ENCODE data around the gene REM2.

The REM2 gene

GRCh38 chr14:22837114-22837749 lies 45.8 kb upstream of the REM2 start:
- H3K4me2 ChIP-seq (ENCODE audit: low read length): no peak overlapping the region
- TF ChIP-seq CTCF (IDR thresholded peaks at IDR 0.05; ENCODE audit: low read depth, low read length): no peak
- no peak for TF ChIP-seq EZH2phosphoT487 (IDR thresholded peaks at IDR 0.05; ENCODE audit: low read depth)
- no peak overlapping the region for H3K4me3 ChIP-seq (ENCODE audit: low read length)
- no peaks in the 10 kb centered on the region for H3K27me3 ChIP-seq (ENCODE audit: low read depth, low read length)
- H2AFZ ChIP-seq (ENCODE audit: low read depth, low read length): no peak overlapping the region
- H3K4me1 ChIP-seq (ENCODE audit: low read length): no peaks in the 10 kb centered on the region
- no peaks in the 10 kb centered on the region for H3K79me2 ChIP-seq (ENCODE audit: low read length)
- peaks cover 18% of the 10 kb centered on the region for H3K36me3 ChIP-seq (replicated peaks; ENCODE audit: low read depth, low read length)
- no peaks in the 10 kb centered on the region for H4K20me1 ChIP-seq (ENCODE audit: insufficient read depth, low read length)
- no peak overlapping the region for H3K27ac ChIP-seq (ENCODE audit: low read length)
- no peaks in the 10 kb centered on the region for H3K9me3 ChIP-seq (ENCODE audit: insufficient read depth, low read length)
- H3K9ac ChIP-seq (ENCODE audit: low read length): no peak overlapping the region

- no peaks in the 10 kb centered on the region for H3K9me3 ChIP-seq (ENCODE audit: insufficient read depth, low read length)
- no peak overlapping the region for H2AFZ ChIP-seq (ENCODE audit: low read depth, low read length)
- no peak overlapping the region for H3K4me3 ChIP-seq (ENCODE audit: low read length)
- no peaks in the 10 kb centered on the region for H3K79me2 ChIP-seq (ENCODE audit: low read length)
- TF ChIP-seq EZH2phosphoT487 (IDR thresholded peaks at IDR 0.05; ENCODE audit: low read depth): no peak
- no peak overlapping the region for H3K9ac ChIP-seq (ENCODE audit: low read length)
- H3K36me3 ChIP-seq (replicated peaks; ENCODE audit: low read depth, low read length): peaks cover 18% of the 10 kb centered on the region
- no peak overlapping the region for H3K27ac ChIP-seq (ENCODE audit: low read length)
- no peaks in the 10 kb centered on the region for H3K4me1 ChIP-seq (ENCODE audit: low read length)
- no peaks in the 10 kb centered on the region for H3K27me3 ChIP-seq (ENCODE audit: low read depth, low read length)
- H4K20me1 ChIP-seq (ENCODE audit: insufficient read depth, low read length): no peaks in the 10 kb centered on the region
- no peak overlapping the region for H3K4me2 ChIP-seq (ENCODE audit: low read length)
Observed at GRCh38 chr14:22837750-22838538, 45.1 kb upstream of the REM2 start.

- Histone ChIP-seq H3K9ac (ENCODE audit: low read length) (no peak overlapping the region), H3K36me3 (replicated peaks; ENCODE audit: low read depth, low read length) (peaks cover 13% of the 10 kb centered on the region), H3K4me3 (ENCODE audit: low read length) (no peak overlapping the region), H2AFZ (ENCODE audit: low read depth, low read length) (no peak overlapping the region), H3K4me1 (ENCODE audit: low read length) (no peaks in the 10 kb centered on the region), H4K20me1 (ENCODE audit: insufficient read depth, low read length) (no peaks in the 10 kb centered on the region), H3K9me3 (ENCODE audit: insufficient read depth, low read length) (no peaks in the 10 kb centered on the region), H3K27me3 (ENCODE audit: low read depth, low read length) (no peaks in the 10 kb centered on the region), H3K4me2 (ENCODE audit: low read length) (no peak overlapping the region), H3K79me2 (ENCODE audit: low read length) (no peaks in the 10 kb centered on the region), H3K27ac (ENCODE audit: low read length) (no peak overlapping the region)
- no peak for TF ChIP-seq CTCF (IDR thresholded peaks at IDR 0.05; ENCODE audit: low read depth, low read length)
- no peak for TF ChIP-seq EZH2phosphoT487 (IDR thresholded peaks at IDR 0.05; ENCODE audit: low read depth)
Observed at GRCh38 chr14:22838631-22839041, 44.4 kb upstream of the REM2 start.

GRCh38 chr14:22839159-22839779 lies 43.8 kb upstream of the REM2 start:
- TF ChIP-seq CTCF (IDR thresholded peaks at IDR 0.05; ENCODE audit: low read depth, low read length) (no peak), EZH2phosphoT487 (IDR thresholded peaks at IDR 0.05; ENCODE audit: low read depth) (no peak)
- Histone ChIP-seq H3K79me2 (ENCODE audit: low read length) (no peaks in the 10 kb centered on the region), H3K27ac (ENCODE audit: low read length) (no peak overlapping the region), H3K4me3 (ENCODE audit: low read length) (no peak overlapping the region), H3K9me3 (ENCODE audit: insufficient read depth, low read length) (no peaks in the 10 kb centered on the region), H2AFZ (ENCODE audit: low read depth, low read length) (no peak overlapping the region), H3K4me2 (ENCODE audit: low read length) (no peak overlapping the region), H3K36me3 (replicated peaks; ENCODE audit: low read depth, low read length) (peaks cover 7% of the 10 kb centered on the region), H3K4me1 (ENCODE audit: low read length) (no peaks in the 10 kb centered on the region), H3K27me3 (ENCODE audit: low read depth, low read length) (no peaks in the 10 kb centered on the region), H3K9ac (ENCODE audit: low read length) (no peak overlapping the region), H4K20me1 (ENCODE audit: insufficient read depth, low read length) (no peaks in the 10 kb centered on the region)
